GM18508 (cell line): Measurements from ENCODE around the gene PFN1.

Experiments used
- ATAC-seq: cut with Tn5 transposase; IDR thresholded peaks from one replicate; pipeline ENCODE4 v1.9.1; 2021; ENCODE audit warnings: moderate number of reproducible peaks; ENCODE audit not compliant: insufficient read depth, unreplicated experiment

Gene PFN1

GRCh38 chr17:4946312-4946976, 1.9 kb downstream of the PFN1 start:
- no peak for ATAC-seq

GRCh38 chr17:4945944-4946280, 2.4 kb downstream of the PFN1 start:
- ATAC-seq = no peak

DNA sequence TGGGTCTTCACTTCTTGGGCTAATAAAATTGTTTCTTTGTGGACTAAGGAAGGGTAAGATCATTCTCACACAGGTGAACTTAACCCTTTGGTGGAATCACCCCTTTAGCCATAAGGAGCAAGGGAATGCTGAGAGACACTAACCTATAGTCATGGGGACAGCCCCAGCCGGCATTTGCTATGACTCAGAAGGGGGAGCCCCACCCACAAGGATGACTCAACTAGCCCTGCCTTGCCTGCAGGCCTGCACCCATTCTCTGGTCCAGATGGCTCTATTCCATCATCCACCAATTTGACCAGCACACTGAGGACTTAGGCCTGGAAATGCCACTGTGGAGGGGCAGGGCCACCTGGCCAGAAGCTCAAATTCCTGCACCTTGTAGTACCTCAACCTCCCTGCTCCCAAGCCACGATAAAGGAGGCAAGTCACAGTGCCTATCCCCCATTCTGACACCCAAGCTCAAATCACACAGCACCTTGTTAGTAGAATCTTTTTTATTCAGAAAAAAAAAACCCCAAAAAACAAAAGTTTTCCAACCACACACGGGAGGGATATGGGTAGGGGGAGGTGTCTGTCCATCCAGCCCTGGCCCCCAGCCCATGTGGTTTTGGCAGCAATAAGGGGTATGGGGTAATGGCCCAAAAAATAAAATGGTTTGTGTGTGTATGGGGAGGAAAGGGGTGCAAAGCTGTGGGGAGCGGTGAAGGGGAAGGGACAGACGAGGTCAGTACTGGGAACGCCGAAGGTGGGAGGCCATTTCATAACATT, 3.0 kb downstream of the PFN1 start:
- ATAC-seq = no peak

DNA sequence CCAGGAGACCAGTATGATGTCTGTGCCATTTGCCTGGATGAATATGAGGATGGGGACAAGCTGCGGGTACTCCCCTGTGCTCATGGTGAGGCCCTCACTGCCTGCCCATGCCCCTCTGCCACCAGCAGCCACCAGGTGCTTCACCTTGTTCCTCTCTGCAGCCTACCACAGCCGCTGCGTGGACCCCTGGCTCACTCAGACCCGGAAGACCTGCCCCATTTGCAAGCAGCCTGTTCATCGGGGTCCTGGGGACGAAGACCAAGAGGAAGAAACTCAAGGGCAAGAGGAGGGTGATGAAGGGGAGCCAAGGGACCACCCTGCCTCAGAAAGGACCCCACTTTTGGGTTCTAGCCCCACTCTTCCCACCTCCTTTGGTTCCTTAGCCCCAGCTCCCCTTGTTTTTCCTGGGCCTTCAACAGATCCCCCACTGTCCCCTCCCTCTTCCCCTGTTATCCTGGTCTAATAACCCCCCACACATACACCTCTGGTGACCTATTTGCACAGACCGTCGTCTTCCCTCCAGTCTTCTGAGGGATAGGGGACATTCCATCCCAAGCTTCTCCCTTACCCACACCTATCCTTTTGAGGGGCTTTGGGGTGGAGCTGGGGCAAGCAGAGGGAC, 3.7 kb downstream of the PFN1 start:
- ATAC-seq = no peak

GRCh38 chr17:4944163-4944553, 4.2 kb downstream of the PFN1 start:
- no peak for ATAC-seq

DNA sequence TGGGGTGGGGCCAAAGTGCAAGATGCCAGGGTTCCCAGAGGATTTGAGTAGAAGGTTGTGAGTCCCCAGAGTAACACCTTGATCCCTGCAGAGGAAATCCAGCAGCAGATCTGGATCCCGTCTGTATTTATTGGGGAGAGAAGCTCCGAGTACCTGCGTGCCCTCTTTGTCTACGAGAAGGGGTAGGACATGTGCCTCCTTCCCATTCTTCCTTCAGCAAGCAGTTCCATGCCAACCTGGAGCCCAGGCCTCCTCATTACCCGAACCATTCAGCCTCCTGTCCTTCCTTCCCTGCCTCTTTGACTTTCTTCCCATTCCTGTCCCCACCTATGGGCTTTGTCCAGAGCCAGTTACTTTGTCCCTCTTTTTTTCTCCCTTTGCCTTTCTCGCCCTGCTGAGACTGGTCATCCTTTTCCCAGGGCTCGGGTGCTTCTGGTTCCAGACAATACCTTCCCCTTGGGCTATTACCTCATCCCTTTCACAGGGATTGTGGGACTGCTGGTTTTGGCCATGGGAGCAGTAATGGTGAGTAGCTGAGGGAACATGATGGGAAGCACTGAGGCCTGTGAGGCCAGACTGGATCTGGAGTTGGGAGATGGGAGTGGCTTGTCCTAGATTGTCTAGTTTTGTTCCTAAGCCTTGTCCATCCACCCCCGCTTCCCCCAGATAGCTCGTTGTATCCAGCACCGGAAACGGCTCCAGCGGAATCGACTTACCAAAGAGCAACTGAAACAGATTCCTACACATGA, 5.4 kb downstream of the PFN1 start:
- ATAC-seq = no peak

GRCh38 chr17:4941319-4941610, 7.1 kb downstream of the PFN1 start:
- ATAC-seq = no peak

- no peak for ATAC-seq
Observed at GRCh38 chr17:4940555-4941318, 7.6 kb downstream of the PFN1 start.

GRCh38 chr17:4939796-4940554, 8.4 kb downstream of the PFN1 start, which contains the start of the genes RNF167 and SLC25A11:
Gene RNF167, plus strand, starts transcription at chr17:4940268. Its CDS starts 642 bp downstream, at chr17:4940910.
Gene SLC25A11, minus strand, starts transcription at chr17:4940046. Its CDS starts 136 bp downstream, at chr17:4939910.
- peak; percentile 46 for ATAC-seq

DNA sequence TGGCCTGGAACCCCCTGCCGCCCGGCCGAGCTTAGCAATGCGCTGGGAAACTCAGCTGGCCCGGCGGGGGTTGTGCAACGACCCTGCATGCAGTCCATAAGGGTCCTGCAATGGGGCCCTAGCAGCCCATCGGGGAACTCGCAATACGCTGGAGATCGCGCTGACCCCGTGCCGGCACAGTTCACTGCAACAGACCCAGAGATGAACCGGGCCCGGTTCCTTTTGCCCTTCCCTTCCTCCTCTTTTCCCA, 8.9 kb downstream of the PFN1 start:
- ATAC-seq = no peak

GRCh38 chr17:4938688-4939545, 9.4 kb downstream of the PFN1 start:
- ATAC-seq = no peak

GRCh38 chr17:4938069-4938491, 10.2 kb downstream of the PFN1 start:
- no peak for ATAC-seq

- ATAC-seq = no peak
Observed at GRCh38 chr17:4937553-4937952, 10.8 kb downstream of the PFN1 start.

- ATAC-seq = no peak
Observed at GRCh38 chr17:4936436-4936835, 11.9 kb downstream of the PFN1 start.

GRCh38 chr17:4935650-4936049, 12.7 kb downstream of the PFN1 start:
- no peak for ATAC-seq

DNA sequence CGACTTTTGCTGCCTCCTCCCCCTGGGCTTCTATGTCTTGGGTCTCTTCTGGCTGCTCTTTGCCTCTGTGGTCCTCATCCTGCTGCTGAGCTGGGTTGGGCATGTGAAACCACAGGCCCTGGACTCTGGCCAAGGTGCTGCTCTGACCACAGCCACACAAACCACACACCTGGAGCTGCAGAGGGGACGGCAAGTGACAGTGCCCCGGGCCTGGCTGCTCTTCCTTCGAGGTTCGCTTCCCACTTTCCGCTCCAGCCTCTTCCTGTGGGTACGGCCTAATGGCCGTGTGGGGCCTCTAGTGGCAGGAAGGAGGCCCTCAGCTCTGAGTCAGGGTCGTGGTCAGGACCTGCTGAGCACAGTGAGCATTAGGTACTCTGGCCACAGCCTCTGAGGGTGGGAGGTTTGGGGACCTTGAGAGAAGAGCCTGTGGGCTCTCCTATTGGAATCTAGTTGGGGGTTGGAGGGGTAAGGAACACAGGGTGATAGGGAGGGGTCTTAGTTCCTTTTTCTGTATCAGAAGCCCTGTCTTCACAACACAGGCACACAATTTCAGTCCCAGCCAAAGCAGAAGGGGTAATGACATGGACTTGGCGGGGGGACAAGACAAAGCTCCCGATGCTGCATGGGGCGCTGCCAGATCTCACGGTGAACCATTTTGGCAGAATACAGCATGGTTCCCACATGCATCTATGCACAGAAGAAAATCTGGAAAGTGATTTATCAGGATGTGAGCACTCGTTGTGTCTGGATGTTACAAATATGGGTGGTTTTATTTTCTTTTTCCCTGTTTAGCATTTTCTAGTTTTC, 14.0 kb downstream of the PFN1 start:
- no peak for ATAC-seq

DNA sequence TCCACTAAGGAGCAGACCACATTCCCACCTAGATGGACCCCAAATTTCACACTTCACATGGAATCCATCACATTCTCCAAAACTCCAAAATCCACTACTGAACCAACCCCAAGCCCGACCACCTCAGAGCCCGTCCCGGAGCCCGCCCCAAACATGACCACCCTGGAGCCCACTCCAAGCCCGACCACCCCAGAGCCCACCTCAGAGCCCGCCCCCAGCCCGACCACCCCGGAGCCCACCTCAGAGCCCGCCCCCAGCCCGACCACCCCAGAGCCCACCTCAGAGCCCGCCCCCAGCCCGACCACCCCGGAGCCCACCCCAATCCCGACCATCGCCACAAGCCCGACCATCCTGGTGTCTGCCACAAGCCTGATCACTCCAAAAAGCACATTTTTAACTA, 14.7 kb downstream of the PFN1 start:
- ATAC-seq = no peak

DNA sequence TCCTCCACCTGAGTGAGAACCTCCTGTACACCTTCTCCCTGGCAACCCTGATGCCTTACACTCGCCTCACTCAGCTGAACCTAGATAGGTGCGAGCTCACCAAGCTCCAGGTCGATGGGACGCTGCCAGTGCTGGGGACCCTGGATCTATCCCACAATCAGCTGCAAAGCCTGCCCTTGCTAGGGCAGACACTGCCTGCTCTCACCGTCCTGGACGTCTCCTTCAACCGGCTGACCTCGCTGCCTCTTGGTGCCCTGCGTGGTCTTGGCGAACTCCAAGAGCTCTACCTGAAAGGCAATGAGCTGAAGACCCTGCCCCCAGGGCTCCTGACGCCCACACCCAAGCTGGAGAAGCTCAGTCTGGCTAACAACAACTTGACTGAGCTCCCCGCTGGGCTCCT, 15.6 kb downstream of the PFN1 start:
- ATAC-seq = no peak
